CD14-positive monocyte (primary cell): ENCODE measurements around the gene JCHAIN. TPM values are rescaled to one million over a fixed set of nuclear protein-coding genes. Genes with fewer than 3 reads are reported as not detected.

Source experiments
- DNase-seq, 3 donors: peaks; one replicate each; pipeline ENCODE4 v3.0.0-alpha.2; 2011 to 2022
- H2AFZ ChIP-seq: 2 replicates; pipeline ENCODE4 v1.6.0; 2012; ENCODE audit warnings: mild to moderate bottlenecking, low read depth, low read length, inconsistent platforms; ENCODE audit not compliant: insufficient read depth, poor library complexity, severe bottlenecking
- H3K27ac ChIP-seq, 2 donors: 1 replicate in 1 of 2; 2 replicates in 1 of 2; pipeline ENCODE4 v1.5.1; 2012 to 2013; ENCODE audit warnings: low read length in 2 of 2, control low read depth in 1 of 2, inconsistent platforms in 1 of 2, low read depth in 1 of 2, mild to moderate bottlenecking in 1 of 2
- H3K27me3 ChIP-seq, 2 donors: one replicate each; pipeline versions ENCODE4 v1.6.0 to v1.6.1; 2011 to 2013; ENCODE audit warnings: low read length in 2 of 2; ENCODE audit not compliant: control insufficient read depth in 2 of 2, insufficient read depth in 2 of 2
- H3K36me3 ChIP-seq, 2 donors: replicated peaks in 1 of 2; 1 replicate in 1 of 2; 2 replicates in 1 of 2; pipeline versions ENCODE4 v1.5.1 to v1.6.1; 2012 to 2013; ENCODE audit warnings: low read length in 2 of 2, control low read depth in 1 of 2, inconsistent platforms in 1 of 2, mild to moderate bottlenecking in 1 of 2; ENCODE audit not compliant: insufficient read depth in 2 of 2, control insufficient read depth in 1 of 2
- H3K4me1 ChIP-seq, 2 donors: 1 replicate in 1 of 2; 2 replicates in 1 of 2; pipeline versions ENCODE4 v1.5.1 to v1.6.1; 2012 to 2013; ENCODE audit warnings: low read length in 2 of 2, control low read depth in 1 of 2, inconsistent platforms in 1 of 2, mild to moderate bottlenecking in 1 of 2, moderate library complexity in 1 of 2; ENCODE audit not compliant: insufficient read depth in 2 of 2, control insufficient read depth in 1 of 2
- H3K4me2 ChIP-seq: replicated peaks from 2 replicates; pipeline ENCODE3; 2012; ENCODE audit warnings: low read length, moderate library complexity, mild to moderate bottlenecking; ENCODE audit not compliant: poor library complexity, severe bottlenecking; ENCODE audit errors: extremely low read depth
- H3K4me3 ChIP-seq, 3 experiments: fragments of 200-600 bp in 1 of 3; sonication (generic) in 1 of 3; replicated peaks in 1 of 3; 1 replicate in 2 of 3; 2 replicates in 1 of 3; pipeline ENCODE4 v1.5.1; 2011 to 2013; ENCODE audit warnings: low read length in 3 of 3, mild to moderate bottlenecking in 3 of 3, control low read depth in 2 of 3, low read depth in 2 of 3, inconsistent platforms in 1 of 3, moderate library complexity in 1 of 3
- H3K79me2 ChIP-seq: 2 replicates; pipeline ENCODE4 v1.6.0; 2012; ENCODE audit warnings: mild to moderate bottlenecking, control low read depth, inconsistent platforms, low read length, moderate library complexity; ENCODE audit not compliant: insufficient read depth
- H3K9ac ChIP-seq: 2 replicates; pipeline ENCODE4 v1.6.0; 2017; ENCODE audit warnings: low read length, mild to moderate bottlenecking; ENCODE audit not compliant: insufficient read depth, poor library complexity, severe bottlenecking
- H3K9me3 ChIP-seq, 2 donors: replicated peaks in 1 of 2; 1 replicate in 1 of 2; 2 replicates in 1 of 2; pipeline versions ENCODE4 v1.5.1 to v1.6.1; 2012 to 2013; ENCODE audit warnings: low read length in 2 of 2, control low read depth in 1 of 2; ENCODE audit not compliant: control insufficient read depth in 1 of 2, insufficient read depth in 1 of 2
- H4K20me1 ChIP-seq: 2 replicates; pipeline ENCODE4 v1.6.0; 2012; ENCODE audit warnings: mild to moderate bottlenecking, low read length, control low read depth, moderate library complexity; ENCODE audit not compliant: insufficient read depth
- H3K27ac Mint-ChIP-seq, 7 donors: one replicate each; pipeline ENCODE4 v1.8.0; 2020; ENCODE audit warnings: mild to moderate bottlenecking in 7 of 7, mixed read lengths in 7 of 7, moderate library complexity in 6 of 7, inconsistent platforms in 2 of 7
- H3K27me3 Mint-ChIP-seq, 3 donors: one replicate each; pipeline ENCODE4 v1.8.0; 2021 to 2022; ENCODE audit warnings: low read depth in 3 of 3, mild to moderate bottlenecking in 3 of 3, mixed read lengths in 3 of 3, moderate library complexity in 3 of 3, inconsistent platforms in 1 of 3
- H3K36me3 Mint-ChIP-seq, 2 donors: one replicate each; pipeline ENCODE4 v1.8.0; 2020; ENCODE audit warnings: mixed read lengths in 2 of 2, inconsistent platforms in 1 of 2, mild to moderate bottlenecking in 1 of 2
- H3K4me1 Mint-ChIP-seq: one replicate; pipeline ENCODE4 v1.8.0; 2020; ENCODE audit warnings: mild to moderate bottlenecking, mixed read lengths
- H3K4me3 Mint-ChIP-seq, 2 donors: one replicate each; pipeline ENCODE4 v1.8.0; 2020; ENCODE audit warnings: mild to moderate bottlenecking in 2 of 2, mixed read lengths in 2 of 2, moderate library complexity in 1 of 2
- H3K9me3 Mint-ChIP-seq, 7 donors: one replicate each; pipeline ENCODE4 v1.8.0; 2020 to 2022; ENCODE audit warnings: mixed read lengths in 7 of 7, mild to moderate bottlenecking in 6 of 7, moderate library complexity in 6 of 7, inconsistent platforms in 2 of 7
- CTCF ChIP-seq: fragments of 200-600 bp; IDR thresholded peaks from one replicate; pipeline ENCODE4 v1.8.0; 2022; ENCODE audit warnings: antibody characterized with exemption, mild to moderate bottlenecking
- whole genome bisulfite sequencing: methylation state at CpG from one replicate; pipeline ENCODE4 v1.1.5; 2013; ENCODE audit warnings: missing lambda C conversion rate; ENCODE audit not compliant: insufficient coverage; 5-methylcytosine and 5-hydroxymethylcytosine counted together
- intact Hi-C, 2 donors: fragments of 100-400 bp; cut with micrococcal nuclease; formaldehyde crosslinking; loops; one replicate each; pipeline versions ENCODE4 v1.15.0 to v1.15.1; 2023
- polyA plus RNA-seq, 3 donors: library from polyadenylated mRNA; depleted of rRNA in 1 of 3; unstranded in 2 of 3; stranded (reverse) in 1 of 3; fragments of 300-500 nt in 2 of 3; fragments of >200 nt in 1 of 3; fragmentation: Illumina TruSeq in 2 of 3; gene quantifications; 1 replicate in 2 of 3; 2 replicates in 1 of 3; pipeline ENCODE4 v1.2.3, GENCODE V29; 2012 to 2021

JCHAIN gene
- polyA plus RNA-seq, 3 donors = 0.41 to 6.0 (median 1.9) TPM

- H3K4me3 ChIP-seq = no peak overlapping the region
- intact Hi-C loops = no loop called here
- Mint-ChIP-seq H3K4me3 (no peak overlapping the region), H3K4me1 (no peaks in the 10 kb centered on the region), H3K27ac (no peak overlapping the region), H3K9me3 (no peaks in the 10 kb centered on the region), H3K36me3 (no peaks in the 10 kb centered on the region), H3K27me3 (no peaks in the 10 kb centered on the region)
- no peaks in the 10 kb centered on the region for H3K4me1 ChIP-seq
- no peak overlapping the region for H3K9ac ChIP-seq
- no peak overlapping the region for H3K4me2 ChIP-seq
- no peak overlapping the region for H3K27ac ChIP-seq
- H3K9me3 ChIP-seq = no peaks in the 10 kb centered on the region
- no peak for DNase-seq
- WGBS = 100% methylated on average over 1 of the region's 2 CpGs
- TF ChIP-seq CTCF = no peak
- no peaks in the 10 kb centered on the region for H3K27me3 ChIP-seq
- H3K36me3 ChIP-seq = no peaks in the 10 kb centered on the region
- H4K20me1 ChIP-seq = no peaks in the 10 kb centered on the region
- H3K79me2 ChIP-seq = no peaks in the 10 kb centered on the region
- H2AFZ ChIP-seq = no peak overlapping the region
Measured at GRCh38 chr4:70640192-70640591, 26.1 kb downstream of the JCHAIN start.

- Mint-ChIP-seq H3K27ac (no peak overlapping the region), H3K4me1 (no peaks in the 10 kb centered on the region), H3K4me3 (no peak overlapping the region), H3K36me3 (no peaks in the 10 kb centered on the region), H3K27me3 (no peaks in the 10 kb centered on the region), H3K9me3 (peaks cover 0 to 2% (median 0%) of the 10 kb centered on the region in 7 donors)
- no peak overlapping the region for H3K4me2 ChIP-seq
- intact Hi-C loops = no loop called here
- no peak overlapping the region for H2AFZ ChIP-seq
- H3K36me3 ChIP-seq = no peaks in the 10 kb centered on the region
- no peaks in the 10 kb centered on the region for H3K9me3 ChIP-seq
- H3K4me1 ChIP-seq = no peaks in the 10 kb centered on the region
- no peaks in the 10 kb centered on the region for H4K20me1 ChIP-seq
- H3K4me3 ChIP-seq = no peak overlapping the region
- no peak overlapping the region for H3K27ac ChIP-seq
- no peak for DNase-seq
- TF ChIP-seq CTCF = no peak
- H3K27me3 ChIP-seq = no peaks in the 10 kb centered on the region
- WGBS = 22% methylated on average over 1 of the region's 8 CpGs
- H3K9ac ChIP-seq = no peak overlapping the region
- no peaks in the 10 kb centered on the region for H3K79me2 ChIP-seq
Measured at GRCh38 chr4:70637239-70637913, 28.9 kb downstream of the JCHAIN start.
